CD4-positive, alpha-beta T cell treated with Interleukin-2 at 100 ng/mL for 4 hours (primary cell): ENCODE measurements around the gene POLR2F.
"Not testable (repeated sequence)": the region's sequence is repeated elsewhere in the genome, so short reads cannot be mapped to it uniquely, and the experiment has no call there.

Source experiments
- DNase-seq: peaks from one replicate; pipeline ENCODE4 v3.0.0-alpha.2; 2020; ENCODE audit warnings: low spot score

The POLR2F gene

GRCh38 chr22:37925330-37925729, 28.2 kb upstream of the POLR2F start:
- no peak for DNase-seq

GRCh38 chr22:37925767-37926166, 27.7 kb upstream of the POLR2F start:
- no peak for DNase-seq

DNA sequence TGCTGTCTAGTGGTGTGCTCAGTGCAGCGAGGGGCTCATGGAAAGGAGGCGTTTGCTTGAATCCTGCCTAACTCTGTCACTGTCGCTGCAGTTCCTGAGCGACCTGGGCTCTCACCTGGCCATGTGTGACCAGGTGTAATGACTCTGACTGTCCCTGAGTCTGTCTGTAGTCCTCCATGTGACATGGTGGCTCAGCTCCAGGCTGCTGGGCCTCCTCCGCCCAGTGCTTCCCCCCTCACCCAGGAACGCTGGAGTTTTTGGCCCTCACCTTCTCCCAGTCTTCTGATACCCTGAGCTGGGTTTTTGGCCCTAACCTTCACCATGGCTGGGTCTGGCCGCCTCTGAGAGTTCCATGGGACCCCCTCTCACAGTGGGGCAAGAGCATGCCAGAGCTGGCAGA, 27.1 kb upstream of the POLR2F start:
- no peak for DNase-seq

GRCh38 chr22:37926771-37927636, 26.5 kb upstream of the POLR2F start:
- no peak for DNase-seq

DNA sequence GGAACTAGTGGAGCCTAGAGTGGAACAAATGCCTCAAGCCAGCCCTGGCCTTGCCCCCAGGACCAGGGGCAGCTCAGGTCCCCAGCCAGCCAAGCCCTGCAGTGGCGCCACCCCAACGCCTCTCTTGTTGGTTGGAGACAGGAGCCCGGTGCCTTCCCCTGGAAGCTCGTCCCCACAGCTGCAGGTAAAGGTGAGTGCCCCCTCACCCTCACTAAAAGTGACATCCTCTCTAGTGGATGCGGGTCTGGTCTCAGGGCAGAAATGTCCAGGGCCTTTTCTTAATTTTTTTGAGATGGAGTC, 25.9 kb upstream of the POLR2F start:
- DNase-seq, result no peak

GRCh38 chr22:37929390-37929789, 24.1 kb upstream of the POLR2F start:
- DNase-seq, result no peak

GRCh38 chr22:37930270-37930951, 23.1 kb upstream of the POLR2F start:
- no peak for DNase-seq

DNA sequence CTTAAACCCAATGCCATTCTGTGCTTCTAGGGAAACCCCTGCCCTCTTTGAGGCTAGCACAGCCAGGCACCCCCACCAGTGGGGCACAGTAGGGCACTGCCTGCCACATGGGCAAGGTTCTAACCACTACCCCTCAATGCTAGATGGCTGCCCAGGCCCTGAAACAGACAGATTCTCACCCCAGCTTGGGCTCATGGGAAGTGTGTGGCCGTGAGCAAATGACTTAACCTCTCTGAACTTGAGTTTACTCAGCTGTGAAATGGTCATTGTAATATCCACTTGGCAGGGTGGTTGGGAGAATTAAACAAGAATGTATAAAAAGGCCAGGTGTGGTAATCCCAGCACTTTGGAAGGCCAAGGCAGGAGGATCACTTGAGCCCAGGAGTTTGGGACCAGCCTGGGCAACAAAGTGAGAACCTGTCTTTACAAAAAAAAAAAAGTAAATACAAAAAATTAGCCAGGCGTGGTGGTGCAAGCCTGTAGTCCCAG, 22.5 kb upstream of the POLR2F start:
- DNase-seq, result no peak

DNA sequence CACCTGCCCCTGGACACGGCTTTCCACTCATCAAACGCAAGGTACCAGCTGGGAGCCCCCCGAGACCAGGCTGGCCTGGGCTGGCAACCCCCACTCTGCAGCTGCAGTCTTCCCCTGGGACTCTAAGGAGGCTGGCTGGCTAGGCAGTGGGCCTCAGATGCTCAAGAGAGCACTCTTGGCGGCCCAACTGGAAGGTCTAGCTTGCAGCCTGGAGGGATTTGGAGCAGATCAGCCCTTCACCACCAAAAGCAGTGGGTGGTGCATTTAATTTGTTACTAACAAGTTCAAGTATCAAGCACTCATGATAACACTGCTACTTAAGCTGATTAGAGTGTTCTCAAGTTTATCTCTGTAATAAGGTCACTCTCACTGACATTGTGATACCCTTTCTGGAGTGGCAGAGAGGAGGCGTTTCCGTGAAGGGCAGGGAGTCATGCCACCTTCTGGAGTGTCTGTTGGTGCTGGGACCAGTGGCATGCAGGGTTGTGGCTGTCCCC, 21.6 kb upstream of the POLR2F start:
- no peak for DNase-seq

- no peak for DNase-seq
Observed at GRCh38 chr22:37932401-37932800, 21.1 kb upstream of the POLR2F start.

DNA sequence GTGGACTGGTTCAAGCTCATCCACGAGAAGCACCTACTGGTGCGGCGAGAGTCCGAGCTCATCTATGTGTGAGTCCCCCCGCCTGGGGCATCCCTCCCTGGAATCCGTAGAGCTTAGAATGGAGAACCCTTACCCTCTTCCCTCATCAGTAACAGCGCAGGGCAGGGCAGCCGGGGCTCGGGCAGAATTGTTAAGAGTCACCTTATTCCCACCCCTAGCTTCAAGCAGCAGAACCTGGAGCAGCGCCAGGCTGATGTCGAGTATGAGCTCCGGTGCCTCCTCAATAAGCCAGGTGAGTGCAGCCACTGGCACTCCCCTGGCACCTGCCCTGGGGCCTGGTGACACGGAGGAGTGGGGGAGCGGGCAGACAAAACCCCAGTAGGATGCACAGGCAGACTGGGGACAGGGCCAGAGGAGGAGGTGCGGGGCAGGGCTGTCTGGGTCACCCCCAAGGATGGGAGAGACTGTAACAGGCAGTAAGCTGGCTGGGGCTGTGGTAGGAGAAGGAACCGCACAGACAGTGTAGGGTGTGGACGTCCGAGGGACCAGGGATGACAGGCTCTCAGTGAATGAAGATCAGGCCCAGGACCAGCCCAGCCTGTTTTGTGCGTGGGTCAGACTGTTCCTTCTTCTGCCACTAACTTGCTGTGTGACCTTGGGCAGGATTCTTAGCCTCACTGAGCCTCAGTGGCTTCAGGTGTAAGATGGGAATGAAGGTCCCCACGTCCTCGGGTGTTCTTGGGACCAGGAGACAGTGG, 20.5 kb upstream of the POLR2F start:
- no peak for DNase-seq

GRCh38 chr22:37933711-37934376, 19.7 kb upstream of the POLR2F start:
- DNase-seq, result peak; percentile 81

DNA sequence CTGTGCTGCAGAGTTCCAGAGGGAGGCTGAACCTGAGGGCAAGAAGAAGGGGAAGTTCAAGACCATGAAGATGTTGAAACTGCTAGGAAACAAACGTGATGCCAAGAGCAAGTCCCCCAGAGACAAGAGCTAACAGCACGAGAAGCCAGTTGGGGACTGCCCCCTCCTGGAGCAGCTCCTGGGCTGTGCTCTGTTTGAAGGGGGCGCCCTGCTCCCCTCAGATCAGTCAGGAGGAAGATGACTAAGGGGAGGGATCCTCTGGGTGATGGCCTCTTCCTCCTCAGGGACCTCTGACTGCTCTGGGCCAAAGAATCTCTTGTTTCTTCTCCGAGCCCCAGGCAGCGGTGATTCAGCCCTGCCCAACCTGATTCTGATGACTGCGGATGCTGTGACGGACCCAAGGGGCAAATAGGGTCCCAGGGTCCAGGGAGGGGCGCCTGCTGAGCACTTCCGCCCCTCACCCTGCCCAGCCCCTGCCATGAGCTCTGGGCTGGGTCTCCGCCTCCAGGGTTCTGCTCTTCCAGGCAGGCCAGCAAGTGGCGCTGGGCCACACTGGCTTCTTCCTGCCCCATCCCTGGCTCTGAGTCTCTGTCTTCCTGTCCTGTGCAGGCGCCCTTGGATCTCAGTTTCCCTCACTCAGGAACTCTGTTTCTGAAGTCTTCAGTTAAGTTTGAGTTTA, 12.7 kb upstream of the POLR2F start:
- no peak for DNase-seq

DNA sequence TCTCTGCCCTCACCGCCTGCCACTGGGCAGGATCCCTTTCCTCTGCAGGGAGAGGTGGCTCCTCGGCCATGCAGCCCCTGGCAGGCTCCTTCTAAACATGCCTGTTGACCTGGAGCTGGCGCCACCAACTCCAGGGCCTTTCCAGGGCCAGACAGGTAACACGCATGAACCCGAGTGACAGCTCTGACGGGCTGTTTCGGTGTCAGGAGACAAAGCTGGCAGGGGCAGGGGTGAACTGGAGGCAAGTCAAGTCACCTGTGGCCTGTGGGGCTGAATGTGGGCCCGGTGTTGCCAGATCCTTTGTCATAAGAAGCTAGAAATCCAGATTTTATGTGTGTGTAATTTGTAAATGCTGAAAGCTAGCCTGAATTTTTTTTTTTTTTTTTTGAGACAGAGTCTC, 11.4 kb upstream of the POLR2F start:
- DNase-seq, result no peak

DNA sequence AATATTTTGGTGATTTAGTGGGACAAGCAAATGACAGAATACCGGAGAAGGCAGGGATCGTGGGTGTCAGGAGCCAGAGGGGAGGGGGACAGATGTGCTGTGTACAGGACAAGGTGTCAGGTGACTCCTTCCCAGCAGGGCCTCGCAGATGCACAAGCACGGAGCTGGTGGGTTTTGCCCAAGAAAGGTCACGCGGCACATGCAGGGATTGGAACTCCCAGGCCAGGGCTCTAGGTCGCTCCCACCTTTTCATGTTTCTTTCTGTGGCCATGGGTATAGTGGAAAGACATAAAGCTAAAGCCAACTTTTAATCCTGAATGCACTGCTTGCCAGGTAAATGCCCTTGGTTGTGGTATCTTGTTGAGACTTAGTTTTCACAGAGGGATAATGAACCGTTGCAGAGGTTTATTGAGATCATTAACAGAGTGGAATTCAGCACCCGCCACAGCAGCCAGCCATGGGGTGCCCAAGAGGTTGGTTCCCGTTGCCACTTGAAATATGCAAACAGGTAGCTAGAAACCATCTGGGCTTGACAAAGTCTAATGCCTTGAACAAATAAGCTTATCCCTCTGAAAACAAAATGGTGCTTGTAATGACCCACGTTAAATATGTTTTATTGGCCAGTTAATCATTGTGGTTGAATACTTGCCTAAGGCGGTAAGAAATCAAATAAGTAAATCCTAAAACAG, 10.2 kb upstream of the POLR2F start:
- DNase-seq, result no peak

DNA sequence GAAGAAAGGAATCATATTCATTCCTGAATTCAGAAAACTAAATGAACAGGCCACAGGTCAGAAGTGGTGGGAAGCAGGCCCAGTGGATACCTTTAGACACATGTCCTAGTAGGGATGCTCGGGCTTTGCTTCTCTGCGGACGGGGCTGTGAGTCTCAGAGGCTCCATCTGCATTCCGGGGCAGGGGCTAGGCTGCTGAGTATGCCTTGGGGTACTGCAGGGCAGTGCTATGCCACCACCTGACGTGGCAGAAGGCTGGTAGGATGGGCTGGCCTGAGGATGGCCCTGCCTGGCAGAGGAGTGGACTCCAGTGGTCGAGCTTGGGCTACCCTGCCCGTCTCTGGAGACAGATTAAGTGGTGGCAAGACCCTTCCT, 9.7 kb upstream of the POLR2F start:
- DNase-seq, result no peak

GRCh38 chr22:37944423-37944822, 9.1 kb upstream of the POLR2F start:
- DNase-seq, result not testable (repeated sequence)

- not testable (repeated sequence) for DNase-seq
Observed at GRCh38 chr22:37947142-37947795, 6.2 kb upstream of the POLR2F start.

- DNase-seq, result no peak
Observed at GRCh38 chr22:37951305-37951704, 2.2 kb upstream of the POLR2F start.

GRCh38 chr22:37952629-37953028, 870 bp upstream of the POLR2F start:
- not testable (repeated sequence) for DNase-seq
